ENCODE data around the gene RALGPS1. TPM values are rescaled to one million over a fixed set of nuclear protein-coding genes. Genes with fewer than 3 reads are reported as not detected.

The RALGPS1 gene
- total and polyA plus RNA-seq, 2 experiments from 2014 or later = 13.1 to 22.1 TPM

GRCh38 chr9:127096208-127096607 lies 181.6 kb downstream of the RALGPS1 start:
- DNase-seq (ENCODE audit: low spot score) = no peak
- 89% methylated on average over 12 of the region's 13 CpGs for WGBS (ENCODE audit: low lambda C conversion rate, missing lambda C conversion rate)
- Histone ChIP-seq H3K4me3 (no peak overlapping the region), H3K4me2 (no peak overlapping the region), H2AFZ (no peak overlapping the region), H3K79me2 (no peaks in the 10 kb centered on the region), H3K9me2 (replicated peaks; ENCODE audit: insufficient read depth) (no peaks in the 10 kb centered on the region), H3K27me3 (no peaks in the 10 kb centered on the region), H4K20me1 (ENCODE audit: insufficient read depth, poor library complexity, severe bottlenecking) (no peaks in the 10 kb centered on the region), H3K36me3 (replicated peaks; ENCODE audit: insufficient read depth, low read depth) (no peaks in the 10 kb centered on the region), H3K27ac (no peak overlapping the region), H3K4me1 (ENCODE audit: insufficient read depth) (no peaks in the 10 kb centered on the region), H3K9me3 (ENCODE audit: low read depth) (no peaks in the 10 kb centered on the region)
- TF ChIP-seq EZH2 (IDR thresholded peaks at IDR 0.05; ENCODE audit: borderline replicate concordance) = no peak
- no peak for TF ChIP-seq EZH2phosphoT487 (IDR thresholded peaks at IDR 0.05; ENCODE audit: low read depth, severe bottlenecking, unreplicated experiment)
- TF ChIP-seq CTCF (IDR thresholded peaks at IDR 0.05; ENCODE audit: poor library complexity) = no peak

GRCh38 chr9:127097683-127098082 lies 183.1 kb downstream of the RALGPS1 start:
- Histone ChIP-seq H2AFZ (no peak overlapping the region), H3K4me3 (no peak overlapping the region), H3K79me2 (no peaks in the 10 kb centered on the region), H3K9me3 (ENCODE audit: low read depth) (no peaks in the 10 kb centered on the region), H3K9me2 (replicated peaks; ENCODE audit: insufficient read depth) (no peaks in the 10 kb centered on the region), H4K20me1 (ENCODE audit: insufficient read depth, poor library complexity, severe bottlenecking) (no peaks in the 10 kb centered on the region), H3K4me2 (no peak overlapping the region), H3K27ac (no peak overlapping the region), H3K36me3 (replicated peaks; ENCODE audit: insufficient read depth, low read depth) (no peaks in the 10 kb centered on the region), H3K27me3 (no peaks in the 10 kb centered on the region), H3K4me1 (ENCODE audit: insufficient read depth) (no peaks in the 10 kb centered on the region)
- no peak for TF ChIP-seq CTCF (IDR thresholded peaks at IDR 0.05; ENCODE audit: poor library complexity)
- no peak for TF ChIP-seq EZH2 (IDR thresholded peaks at IDR 0.05; ENCODE audit: borderline replicate concordance)
- TF ChIP-seq EZH2phosphoT487 (IDR thresholded peaks at IDR 0.05; ENCODE audit: low read depth, severe bottlenecking, unreplicated experiment) = no peak
- DNase-seq (ENCODE audit: low spot score) = no peak
- WGBS (ENCODE audit: low lambda C conversion rate, missing lambda C conversion rate) = 98% methylated on average over 5 of the region's 5 CpGs

- no peaks in the 10 kb centered on the region for H3K79me2 ChIP-seq
- H3K27ac ChIP-seq = no peak overlapping the region
- H3K27me3 ChIP-seq = no peaks in the 10 kb centered on the region
- WGBS (ENCODE audit: low lambda C conversion rate, missing lambda C conversion rate) = 79% methylated on average over 7 of the region's 7 CpGs
- H3K4me3 ChIP-seq = no peak overlapping the region
- H3K4me1 ChIP-seq (ENCODE audit: insufficient read depth) = no peaks in the 10 kb centered on the region
- DNase-seq (ENCODE audit: low spot score) = no peak
- TF ChIP-seq EZH2 (IDR thresholded peaks at IDR 0.05; ENCODE audit: borderline replicate concordance) = no peak
- no peak for TF ChIP-seq CTCF (IDR thresholded peaks at IDR 0.05; ENCODE audit: poor library complexity)
- TF ChIP-seq EZH2phosphoT487 (IDR thresholded peaks at IDR 0.05; ENCODE audit: low read depth, severe bottlenecking, unreplicated experiment) = no peak
- H4K20me1 ChIP-seq (ENCODE audit: insufficient read depth, poor library complexity, severe bottlenecking) = no peaks in the 10 kb centered on the region
- H3K9me2 ChIP-seq (replicated peaks; ENCODE audit: insufficient read depth) = no peaks in the 10 kb centered on the region
- no peak overlapping the region for H3K4me2 ChIP-seq
- no peak overlapping the region for H2AFZ ChIP-seq
- no peaks in the 10 kb centered on the region for H3K9me3 ChIP-seq (ENCODE audit: low read depth)
- H3K36me3 ChIP-seq (replicated peaks; ENCODE audit: insufficient read depth, low read depth) = no peaks in the 10 kb centered on the region
Measured at GRCh38 chr9:127098916-127099553, 184.5 kb downstream of the RALGPS1 start.
